GM12864 (cell line): ENCODE results near the gene SEMA3E.
"Not testable (repeated sequence)": the region's sequence is repeated elsewhere in the genome, so short reads cannot be mapped to it uniquely, and the experiment has no call there.

Source experiments
- DNase-seq: peaks from one replicate; pipeline ENCODE4 v3.0.0-alpha.2; 2011; ENCODE audit warnings: low read depth
- H3K4me3 ChIP-seq: 2 replicates; pipeline ENCODE4 v1.5.1; 2011; ENCODE audit warnings: mild to moderate bottlenecking, low read depth, low read length, control low read depth
- CTCF ChIP-seq: IDR thresholded peaks from 2 replicates; pipeline ENCODE4 v1.5.1; 2011; ENCODE audit warnings: low read depth, mild to moderate bottlenecking, moderate library complexity, low read length, control low read depth, inconsistent platforms; ENCODE audit errors: missing control alignments

SEMA3E gene

GRCh38 chr7:83689855-83690254 lies 40.9 kb upstream of the SEMA3E start:
- no peak for DNase-seq
- no peak overlapping the region for H3K4me3 ChIP-seq
- no peak for TF ChIP-seq CTCF

GRCh38 chr7:83686416-83686815 lies 37.5 kb upstream of the SEMA3E start:
- H3K4me3 ChIP-seq: no peak overlapping the region
- DNase-seq: no peak
- TF ChIP-seq CTCF: no peak

- H3K4me3 ChIP-seq: no peak overlapping the region
- TF ChIP-seq CTCF: no peak
- no peak for DNase-seq
Measured at GRCh38 chr7:83684928-83685327, 36.0 kb upstream of the SEMA3E start.

- no peak overlapping the region for H3K4me3 ChIP-seq
- DNase-seq: no peak
- TF ChIP-seq CTCF: no peak
Measured at GRCh38 chr7:83681200-83681778, 32.4 kb upstream of the SEMA3E start.

GRCh38 chr7:83677180-83677866 lies 28.4 kb upstream of the SEMA3E start:
- no peak for DNase-seq
- H3K4me3 ChIP-seq: no peak overlapping the region
- TF ChIP-seq CTCF: no peak

GRCh38 chr7:83673291-83673690 lies 24.4 kb upstream of the SEMA3E start:
- not testable (repeated sequence) for DNase-seq, H3K4me3 ChIP-seq

- H3K4me3 ChIP-seq: no peak overlapping the region
- TF ChIP-seq CTCF: no peak
- DNase-seq: no peak
Measured at GRCh38 chr7:83672157-83672556, 23.2 kb upstream of the SEMA3E start.
